HG03469 (cell line): Measurements from ENCODE around the gene ZFC3H1.

Experiments
- ATAC-seq: cut with Tn5 transposase; IDR thresholded peaks from one replicate; pipeline ENCODE4 v1.9.1; 2021; ENCODE audit warnings: mild to moderate bottlenecking, moderate library complexity, moderate number of reproducible peaks; ENCODE audit not compliant: unreplicated experiment

ZFC3H1 gene

DNA sequence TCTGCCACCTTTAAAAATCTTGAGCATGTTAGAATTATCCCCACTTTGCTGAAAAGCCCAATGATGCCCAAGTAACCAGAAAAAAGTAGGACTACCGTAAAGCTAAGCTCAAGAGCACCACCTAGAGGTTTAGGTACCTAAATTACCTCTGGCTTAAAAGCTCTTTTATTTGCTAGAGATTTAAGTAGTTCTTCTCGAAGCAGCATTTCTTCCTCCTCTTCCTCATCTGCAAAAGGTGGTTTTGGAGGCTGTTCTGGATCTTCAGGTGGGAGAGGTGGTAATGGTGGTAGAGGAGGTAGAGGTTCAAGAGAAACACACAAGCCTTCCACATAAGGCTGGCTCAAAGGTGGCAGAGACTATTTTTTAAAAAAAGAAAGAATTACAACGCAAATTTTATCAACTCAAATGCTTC is 26.9 kb downstream of the ZFC3H1 start:
- ATAC-seq, result no peak

DNA sequence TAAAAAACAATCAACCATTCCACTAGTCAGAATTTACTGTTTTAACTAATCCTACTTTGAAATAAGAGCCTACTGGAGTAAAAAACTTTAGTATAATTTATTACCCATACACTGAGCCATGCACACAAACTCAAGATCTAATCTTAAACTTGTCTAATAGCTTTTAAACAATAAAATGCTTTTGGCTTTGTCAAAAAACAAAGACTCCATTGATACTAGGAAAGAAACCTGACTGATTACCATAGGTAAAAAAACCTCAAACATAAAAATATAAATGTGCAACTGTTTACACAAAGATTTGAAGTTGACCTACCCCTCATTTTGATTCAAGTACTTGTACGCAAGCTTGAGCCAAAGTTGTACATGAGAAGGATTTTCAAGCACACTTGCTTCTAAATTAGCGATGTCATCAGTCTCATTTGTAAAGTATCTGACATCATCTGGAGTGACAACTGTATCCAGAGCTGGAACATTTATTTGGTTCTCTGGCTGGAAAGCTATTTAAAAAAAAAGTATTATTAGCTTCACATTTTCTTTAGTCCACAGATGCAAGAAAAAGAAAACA is 36.1 kb downstream of the ZFC3H1 start:
- ATAC-seq, result no peak

DNA sequence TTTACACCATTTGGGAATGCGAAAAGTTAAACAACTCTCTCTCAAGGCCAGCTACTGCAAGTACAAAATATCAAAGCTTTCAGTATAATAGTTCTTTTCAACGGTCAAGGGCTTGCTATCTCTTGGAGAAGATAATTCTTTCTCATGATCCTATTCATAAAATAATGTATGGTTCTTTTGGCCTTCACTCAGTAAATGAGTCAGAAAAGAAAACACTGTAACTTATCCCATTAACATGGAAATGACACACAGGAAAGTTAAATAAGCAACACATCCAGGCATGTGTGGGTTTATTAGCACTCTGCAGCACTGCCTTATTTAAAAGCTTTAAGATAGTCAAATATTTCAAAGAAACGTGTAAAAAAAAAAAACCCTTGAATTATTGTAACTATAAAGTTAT is 36.9 kb downstream of the ZFC3H1 start:
- ATAC-seq, result no peak

DNA sequence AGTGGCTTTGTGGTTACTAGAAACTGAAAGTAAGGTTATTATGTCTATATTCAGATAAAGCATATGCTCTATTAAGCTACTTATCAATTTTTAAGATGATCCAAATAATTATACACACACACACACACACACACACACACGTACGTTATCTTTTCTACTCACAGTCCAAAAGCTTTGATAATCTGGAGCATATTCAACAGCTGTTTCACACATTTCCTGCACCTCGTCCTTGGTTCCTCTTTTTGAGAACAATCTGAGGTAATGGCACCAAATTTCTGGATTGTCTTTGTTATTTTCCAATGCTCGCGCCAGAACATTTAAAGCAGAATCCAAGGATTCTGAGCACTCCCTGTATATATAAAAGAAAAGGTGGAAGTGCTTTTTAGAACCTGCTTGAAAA is 37.5 kb downstream of the ZFC3H1 start:
- peak; percentile 66 for ATAC-seq

DNA sequence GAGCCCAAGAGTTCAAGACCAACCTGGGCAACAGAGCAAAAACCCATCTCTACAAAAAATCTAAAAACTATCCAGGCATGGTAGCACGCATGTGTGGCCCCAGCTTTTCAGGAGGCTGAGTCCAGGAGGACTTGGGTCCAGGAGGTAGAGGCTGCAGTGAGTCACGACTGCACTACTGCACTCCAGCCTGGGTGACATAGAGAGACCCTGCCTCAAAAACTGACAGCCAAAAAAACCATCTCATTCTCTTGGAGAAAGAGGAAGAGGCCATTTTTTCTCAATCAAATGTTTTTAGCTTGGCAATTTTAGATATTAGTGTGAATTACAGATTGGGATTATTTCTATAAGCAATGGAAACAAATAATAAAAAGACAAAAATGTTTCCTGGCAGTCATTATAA is 38.2 kb downstream of the ZFC3H1 start:
- no peak for ATAC-seq

DNA sequence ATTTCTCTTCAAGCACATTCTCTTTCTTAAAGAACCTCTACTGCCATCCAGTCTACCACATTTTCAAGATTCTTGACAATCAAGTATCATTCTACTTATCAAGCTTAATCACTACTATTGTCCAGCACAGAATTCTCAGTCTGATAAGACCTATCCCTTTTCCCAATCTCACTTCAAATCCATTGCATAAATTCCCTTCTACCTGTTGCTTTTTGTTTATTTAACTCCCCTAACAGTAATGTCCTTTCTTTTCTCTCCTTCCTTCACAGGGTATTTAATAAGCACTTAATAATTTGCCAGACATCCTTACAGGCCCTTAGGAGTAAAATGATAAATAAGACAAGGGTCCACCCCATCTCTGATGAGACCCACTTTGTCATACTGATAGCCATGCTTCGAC is 41.7 kb downstream of the ZFC3H1 start:
- no peak for ATAC-seq

DNA sequence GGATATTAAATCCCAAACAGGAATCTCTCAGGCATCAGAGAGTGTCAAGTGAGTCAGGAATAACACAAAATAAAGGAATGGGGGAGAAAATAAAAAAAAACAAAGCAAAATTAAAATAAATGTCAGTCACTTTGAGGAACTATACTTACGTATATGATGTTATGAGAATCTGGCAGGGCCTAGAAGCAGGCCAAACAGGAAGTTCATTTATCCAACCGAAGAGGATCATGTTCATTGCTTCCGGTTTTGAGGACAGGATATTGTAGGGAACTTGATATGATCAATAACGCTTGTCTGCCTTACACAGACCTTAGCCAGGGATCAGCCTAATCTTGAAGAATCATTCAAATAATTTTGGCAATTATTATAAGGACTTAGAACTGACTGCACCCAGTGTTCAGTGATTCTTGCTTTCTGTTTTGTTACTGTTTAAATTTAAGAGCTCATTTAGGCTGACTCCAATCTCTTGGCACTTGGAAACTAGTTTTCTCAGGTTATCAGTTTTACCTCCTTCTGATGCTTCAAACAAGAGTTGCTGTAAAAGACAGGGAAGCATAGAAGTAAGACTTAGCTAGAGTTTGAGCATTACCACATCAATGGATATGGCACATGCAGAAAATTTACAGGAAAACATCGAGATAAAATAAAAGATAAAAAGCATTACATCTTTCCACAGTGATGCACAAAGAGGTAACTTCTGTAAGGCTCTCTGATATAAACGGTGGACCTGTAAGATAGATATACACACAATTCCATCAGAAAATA is 53.4 kb downstream of the ZFC3H1 start:
- ATAC-seq, result no peak

DNA sequence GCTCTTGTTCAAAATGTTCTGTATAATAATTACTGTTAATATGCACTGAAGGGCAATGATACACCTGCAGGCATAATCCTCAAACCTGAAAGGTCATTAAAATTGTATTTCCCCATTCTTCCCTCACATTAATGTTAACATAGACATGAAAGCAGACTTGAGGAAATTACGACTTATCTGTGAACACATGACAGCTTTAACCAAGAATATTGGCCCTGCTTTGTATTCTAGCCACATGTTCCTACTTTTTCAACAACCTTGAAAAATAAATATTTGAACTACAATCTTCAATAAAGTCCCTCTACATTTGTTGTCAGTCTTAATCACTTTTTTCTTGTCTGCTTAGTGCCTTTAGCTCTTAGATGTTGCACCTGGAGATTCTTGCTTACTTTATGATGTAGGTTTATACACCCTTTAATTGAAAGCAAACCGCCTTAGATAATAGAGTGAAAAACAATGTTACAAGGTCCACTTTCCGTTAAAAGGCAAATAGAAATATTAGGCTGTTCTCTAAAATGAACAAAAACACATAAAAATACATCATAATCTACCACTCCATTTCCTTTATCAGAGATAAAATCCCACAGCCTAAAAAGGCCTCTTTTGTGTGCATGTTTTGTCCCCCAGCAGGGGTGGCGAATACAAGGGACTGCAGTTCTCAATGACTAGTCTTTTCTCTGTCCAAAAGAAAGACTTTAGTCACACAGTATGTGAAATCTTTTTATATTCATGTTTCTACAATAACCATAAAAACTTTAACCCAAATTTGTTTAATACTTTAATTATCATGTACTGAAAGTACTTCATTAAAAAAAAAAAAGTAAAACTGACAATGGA is 55.9 kb downstream of the ZFC3H1 start:
- no peak for ATAC-seq

DNA sequence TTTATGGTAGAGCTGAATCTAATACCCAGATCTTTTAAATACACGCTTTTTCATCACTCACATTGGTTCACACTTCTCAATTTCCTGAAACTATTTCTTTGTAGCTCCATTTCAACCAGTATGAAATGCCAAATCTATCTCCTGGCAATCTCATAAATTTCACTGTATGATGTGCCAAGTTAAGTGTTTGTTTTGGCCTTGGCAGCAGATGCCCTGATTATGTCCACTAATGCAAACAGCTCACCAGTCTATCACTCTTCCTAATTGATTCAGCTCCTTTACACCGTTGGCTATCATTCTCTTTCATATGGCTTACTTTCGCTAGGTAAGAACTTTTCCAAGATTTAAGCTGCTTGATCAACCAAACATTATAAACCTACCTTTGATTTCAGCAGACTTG is 58.6 kb downstream of the ZFC3H1 start:
- ATAC-seq, result no peak

DNA sequence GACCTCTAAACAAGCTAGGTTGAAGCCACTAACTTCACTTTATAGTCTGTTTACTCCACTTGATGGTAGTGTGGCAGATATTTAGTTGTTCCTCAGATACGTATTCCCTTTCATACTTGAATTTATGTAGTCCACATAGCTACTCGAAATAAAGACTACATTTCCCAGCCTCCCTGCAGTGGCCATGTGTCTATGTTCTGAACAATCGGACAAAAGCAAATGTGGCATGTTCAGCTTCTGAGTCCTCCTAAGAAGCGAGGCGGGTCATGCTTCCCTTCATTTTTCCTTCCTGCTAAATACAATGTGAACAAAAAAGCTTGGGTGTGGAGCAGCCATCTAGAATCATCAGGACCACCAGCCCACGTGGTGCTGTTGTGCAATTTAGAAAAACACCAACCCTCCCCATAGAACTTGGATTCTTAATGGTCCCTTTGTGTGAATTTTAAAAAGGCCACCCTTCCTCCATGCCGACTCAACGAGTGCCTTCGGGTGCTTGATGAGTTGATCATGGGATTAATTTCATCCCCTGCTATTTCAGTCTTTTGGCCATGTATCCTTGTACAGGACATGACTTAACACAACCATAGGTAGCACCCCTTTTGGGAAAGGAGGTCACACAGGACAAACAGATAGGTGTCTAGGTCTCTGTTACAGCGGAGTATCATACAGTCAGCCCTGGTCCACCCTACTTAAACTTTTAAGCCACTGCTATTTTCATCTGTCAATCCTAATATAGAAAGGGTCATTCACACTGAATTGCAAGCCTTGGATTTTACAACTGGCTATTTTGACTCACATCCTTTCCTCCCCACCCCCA is 60.7 kb downstream of the ZFC3H1 start:
- no peak for ATAC-seq

DNA sequence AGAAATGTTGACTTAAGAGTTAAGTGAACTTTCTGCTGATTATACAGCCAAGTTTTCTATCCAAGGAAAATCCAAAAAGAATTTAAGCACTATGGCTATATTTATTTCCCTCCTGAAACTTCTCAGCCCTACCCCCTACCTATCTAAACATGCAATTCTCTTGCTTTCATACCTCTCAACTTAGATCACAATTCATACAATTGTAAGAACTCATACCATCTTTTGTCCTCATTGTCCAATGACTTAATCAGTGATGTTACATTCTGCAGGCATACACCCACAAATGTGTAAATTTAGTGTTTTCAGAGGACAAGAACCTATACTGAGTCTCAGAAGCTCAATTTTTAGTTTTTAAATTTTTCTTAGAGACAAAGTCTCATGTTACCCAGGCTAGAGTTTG is 62.1 kb downstream of the ZFC3H1 start:
- no peak for ATAC-seq

DNA sequence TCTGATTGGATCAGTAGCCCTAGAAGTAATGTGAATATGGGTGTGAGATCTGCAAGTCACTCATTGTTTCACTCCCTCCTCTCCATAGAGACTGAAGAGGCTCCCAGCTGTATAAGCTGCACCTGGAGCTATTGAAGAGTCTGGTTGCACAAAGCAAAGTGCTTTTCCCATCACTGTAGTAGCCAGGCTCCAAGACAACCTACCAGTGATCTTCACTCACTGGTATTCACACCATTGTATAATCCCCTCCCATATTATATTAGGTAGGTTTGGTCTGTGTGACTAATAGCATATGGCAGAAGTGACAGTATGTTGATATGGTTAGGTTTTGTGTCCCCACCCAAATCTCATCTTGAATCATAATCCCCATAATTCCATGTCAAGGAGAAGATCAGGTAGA is 64.4 kb downstream of the ZFC3H1 start:
- ATAC-seq, result no peak

DNA sequence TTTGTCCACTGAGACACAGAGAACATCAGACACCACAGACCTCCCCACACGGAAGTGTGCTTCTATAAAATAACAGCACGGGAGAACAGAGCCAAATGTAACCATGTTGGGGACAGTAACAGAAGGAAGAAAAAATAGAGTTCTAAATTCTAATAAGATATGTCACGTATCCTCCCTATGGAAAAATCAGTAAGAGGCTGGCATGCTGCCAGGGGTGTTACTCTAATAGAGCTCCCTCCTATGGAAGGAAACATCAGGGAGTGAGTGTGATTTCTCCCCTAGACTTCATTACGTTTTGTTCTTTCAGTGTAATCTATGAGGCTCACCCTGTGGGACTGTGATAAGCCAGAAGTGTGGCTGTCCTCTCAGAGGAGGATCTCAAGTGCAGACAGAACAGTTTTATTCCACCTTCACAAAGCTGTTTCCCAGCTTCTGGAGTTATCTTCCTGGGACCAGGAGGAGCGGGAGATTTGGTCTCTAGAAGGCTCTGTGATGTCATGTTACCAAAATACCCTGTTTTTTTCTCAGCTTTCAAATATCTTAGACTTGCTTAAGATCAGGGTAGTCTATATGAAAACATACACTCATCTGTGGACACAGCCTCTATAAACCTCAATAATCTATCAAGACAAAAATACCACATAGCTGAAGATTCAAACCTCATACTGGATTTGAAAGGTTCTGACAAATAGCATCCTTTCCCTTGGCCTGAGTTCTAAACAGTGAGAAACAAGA is 69.3 kb downstream of the ZFC3H1 start:
- ATAC-seq, result no peak

DNA sequence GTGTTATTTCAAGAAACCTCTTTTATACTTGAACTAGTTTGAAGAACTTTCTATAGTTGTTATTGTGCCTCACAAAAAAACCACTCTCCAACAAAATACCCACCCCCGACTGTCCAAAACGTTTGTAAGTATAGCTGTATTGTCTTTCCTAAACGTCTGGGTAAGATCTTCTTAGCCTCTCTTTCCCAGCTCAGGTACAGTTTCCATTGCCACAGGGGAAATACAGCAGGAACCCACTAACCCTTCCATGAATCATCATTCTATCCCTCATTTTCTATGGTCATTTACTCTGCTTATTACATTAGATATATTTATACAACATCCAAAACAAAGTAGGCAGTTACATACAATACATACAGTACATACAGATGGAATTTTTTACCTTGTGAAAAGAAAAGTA is 70.8 kb downstream of the ZFC3H1 start:
- ATAC-seq, result no peak

DNA sequence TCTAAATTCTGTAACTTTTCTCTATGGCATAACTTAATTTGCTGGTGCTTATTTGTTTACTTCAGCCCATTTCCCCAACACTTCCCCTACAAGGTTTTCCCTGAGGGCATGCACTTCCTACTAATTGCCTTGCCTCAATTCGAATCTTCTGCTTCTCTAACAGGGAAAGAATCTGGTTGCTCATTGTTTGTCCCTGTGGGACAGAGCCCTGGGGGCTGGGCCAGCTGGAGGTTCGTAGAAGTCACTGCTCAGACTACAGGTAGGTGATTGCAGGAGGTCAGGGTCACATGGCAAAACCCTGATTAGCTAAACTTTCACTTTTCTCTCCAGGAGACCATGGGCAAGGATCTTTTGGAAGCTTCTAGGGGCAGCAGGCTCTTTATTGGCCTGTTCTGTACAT is 72.0 kb downstream of the ZFC3H1 start:
- ATAC-seq, result no peak

DNA sequence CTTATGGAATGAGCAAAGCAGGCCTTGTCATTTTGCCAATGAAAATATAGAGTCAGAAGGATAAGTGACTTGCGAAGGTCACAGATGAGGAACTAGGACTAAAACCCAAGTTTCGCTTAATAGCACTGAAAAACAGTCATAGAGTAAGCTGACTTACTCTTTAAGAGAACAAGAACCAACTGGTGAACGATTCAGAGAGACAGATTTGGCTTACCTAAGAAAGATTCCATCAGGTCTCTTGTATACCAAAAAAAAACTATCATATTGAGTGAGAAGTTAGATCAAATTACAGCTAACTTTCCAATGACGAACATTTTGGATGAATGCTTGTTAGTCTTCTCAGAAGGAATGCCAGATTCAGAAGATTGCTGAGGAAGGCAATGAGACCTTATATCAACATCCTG is 74.2 kb downstream of the ZFC3H1 start:
- no peak for ATAC-seq

DNA sequence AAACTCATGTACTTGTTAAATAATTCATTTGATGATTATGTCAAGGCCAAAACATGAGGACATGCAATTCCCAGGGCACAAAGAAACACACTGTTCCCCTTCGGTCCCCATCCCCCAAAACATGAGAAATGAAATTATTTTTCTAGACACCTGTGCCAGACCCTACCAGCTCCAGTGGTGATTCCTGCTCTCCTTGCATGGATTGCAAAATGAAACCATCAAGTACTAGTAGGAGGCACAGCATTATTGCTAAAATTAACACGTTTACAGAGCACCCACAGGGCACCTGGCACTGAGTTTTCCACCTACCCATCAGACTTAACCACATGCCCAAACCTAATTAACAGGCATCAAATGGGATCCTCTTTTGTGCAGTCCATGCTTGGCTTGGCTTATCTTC is 76.6 kb downstream of the ZFC3H1 start:
- no peak for ATAC-seq

DNA sequence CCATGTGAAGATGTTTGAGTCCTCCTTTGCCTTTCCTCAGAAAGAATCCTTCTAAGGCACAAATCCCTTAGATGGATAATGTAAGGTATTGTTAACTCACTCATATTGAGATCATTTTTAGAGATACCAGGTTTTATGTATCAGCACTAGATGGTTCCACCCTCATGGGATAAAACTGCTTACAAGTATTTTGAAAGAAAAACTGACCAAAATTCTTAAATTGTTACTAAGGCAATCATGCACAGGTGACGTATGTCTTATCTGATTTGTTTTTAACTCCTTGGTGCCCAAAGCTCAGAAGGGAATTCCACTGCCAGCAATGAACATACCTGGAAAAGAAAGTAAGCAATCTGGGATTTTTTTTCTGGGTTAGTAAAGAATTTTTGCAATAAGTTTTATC is 78.4 kb downstream of the ZFC3H1 start:
- no peak for ATAC-seq

DNA sequence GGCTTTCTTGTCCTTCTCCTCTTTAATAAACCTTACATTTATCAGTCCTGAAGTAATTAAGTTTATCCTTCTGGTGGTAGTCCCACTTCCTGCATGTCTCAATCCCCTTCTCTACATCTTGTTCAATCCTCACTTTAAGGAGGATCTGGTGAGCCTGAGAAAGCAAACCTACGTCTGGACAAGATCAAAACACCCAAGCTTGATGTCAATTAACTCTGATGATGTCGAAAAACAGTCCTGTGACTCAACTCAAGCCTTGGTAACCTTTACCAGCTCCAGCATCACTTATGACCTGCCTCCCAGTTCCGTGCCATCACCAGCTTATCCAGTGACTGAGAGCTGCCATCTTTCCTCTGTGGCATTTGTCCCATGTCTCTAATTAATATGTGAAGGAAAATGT is 79.3 kb downstream of the ZFC3H1 start:
- ATAC-seq, result no peak

DNA sequence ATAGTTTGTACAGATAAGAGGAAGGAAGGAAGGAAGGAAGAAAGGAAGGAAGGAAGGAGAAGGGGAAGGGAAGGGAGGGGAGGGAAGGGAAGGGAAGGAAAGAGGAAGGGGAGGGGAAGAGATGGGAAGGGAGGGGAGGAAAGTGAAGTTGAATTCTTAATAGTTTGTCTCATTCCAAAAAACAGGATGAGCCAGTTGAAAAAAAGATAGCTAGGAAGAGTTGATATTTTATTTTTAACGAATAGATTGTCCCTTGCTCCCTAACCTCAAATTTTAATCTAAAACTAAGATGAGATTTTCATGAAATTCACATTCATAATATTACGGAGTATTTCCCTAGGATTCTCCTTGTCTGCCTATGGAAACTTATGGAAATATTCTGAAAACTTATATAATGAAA is 80.7 kb downstream of the ZFC3H1 start:
- no peak for ATAC-seq

DNA sequence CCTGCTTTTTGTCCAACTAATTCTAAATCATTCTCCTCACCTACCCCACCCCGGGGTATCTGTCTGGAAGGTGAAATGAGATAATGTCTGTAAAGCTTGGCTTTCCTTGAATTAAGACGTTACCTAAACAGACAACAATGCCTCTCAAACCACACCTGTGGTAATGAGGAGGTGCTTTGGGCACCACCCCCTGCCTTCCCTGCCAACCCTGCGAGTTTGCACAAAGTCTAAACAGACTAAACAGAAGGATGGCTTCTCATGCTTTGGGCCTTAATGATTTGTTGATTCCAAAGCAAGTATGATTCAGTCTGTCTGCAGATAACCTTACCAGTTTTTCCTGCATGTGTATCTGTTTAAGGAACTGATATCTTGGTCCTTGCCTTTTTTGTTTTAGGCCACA is 82.4 kb downstream of the ZFC3H1 start:
- ATAC-seq, result no peak
